GM12878 (cell line): ENCODE results near the gene SLCO4A1. TPM values are rescaled to one million over a fixed set of nuclear protein-coding genes. Genes with fewer than 3 reads are reported as not detected.

Experiments used
- BMI1 ChIP-seq: fragments of 450-650 bp; IDR thresholded peaks from 2 replicates; pipeline ENCODE4 v1.6.1; 2016; ENCODE audit warnings: mild to moderate bottlenecking, moderate library complexity, borderline replicate concordance
- ELK1 ChIP-seq: IDR thresholded peaks from 2 replicates; pipeline ENCODE4 v1.6.1; 2012; ENCODE audit warnings: low read depth, low read length, improper control_type of control experiment
- ESRRA ChIP-seq: IDR thresholded peaks from 2 replicates; pipeline ENCODE4 v1.6.1; 2012; ENCODE audit warnings: mild to moderate bottlenecking, low read length, improper control_type of control experiment
- IKZF1 ChIP-seq: fragments of 450-650 bp; conservative IDR thresholded peaks from 2 replicates; pipeline ENCODE4 v1.6.1; 2017; ENCODE audit warnings: antibody characterized with exemption, mild to moderate bottlenecking
- MYB ChIP-seq: fragments of 150-350 bp; IDR thresholded peaks from 2 replicates; pipeline ENCODE4 v1.6.1; 2014; ENCODE audit warnings: mild to moderate bottlenecking, low read depth, low read length, borderline replicate concordance
- POU2F2 ChIP-seq: IDR thresholded peaks from 3 replicates; pipeline ENCODE4 v1.6.1; 2011; ENCODE audit warnings: low read depth, mild to moderate bottlenecking, low read length, borderline replicate concordance
- ZBTB40 ChIP-seq: fragments of 450-650 bp; IDR thresholded peaks from 2 replicates; pipeline ENCODE4 v1.6.1; 2016; ENCODE audit warnings: mild to moderate bottlenecking, moderate library complexity, borderline replicate concordance
- polyA plus RNA-seq, 11 experiments: library from polyadenylated mRNA; depleted of rRNA in 4 of 11; unstranded in 6 of 11; stranded (reverse) in 5 of 11; fragments of >200 nt; fragmentation: Nextera tagmentation in 4 of 11; fragmentation: Illumina TruSeq in 1 of 11; extraction: Ambion mirVana in 4 of 11; extraction: Trizol in 1 of 11; gene quantifications; 1 replicate in 1 of 11; 2 replicates in 10 of 11; pipeline versions ENCODE4 v1.2.1 to v1.2.3, GENCODE V29; 2011 to 2016; ENCODE audit warnings: inconsistent platforms in 2 of 11, missing spikeins in 2 of 11, low read depth in 1 of 11
- total RNA-seq, 4 experiments: library from RNA; depleted of rRNA in 3 of 4; stranded (reverse); fragments of >200 nt in 3 of 4; fragmentation: Illumina TruSeq in 1 of 4; extraction: Trizol in 1 of 4; gene quantifications; 2 replicates each; pipeline versions ENCODE4 v1.2.1 to v1.2.3, GENCODE V29; 2013 to 2021

Gene SLCO4A1
- total and polyA plus RNA-seq, 10 of the 15 experiments (the other 5 are each of a cell fraction or from before 2014, with no cell fraction given) = 2.1 to 30.7 (median 12.0) TPM

GRCh38 chr20:62643521-62644043 is 1.3 kb downstream of the SLCO4A1 start (continued):
- no peak for TF ChIP-seq ZBTB40
- no peak for TF ChIP-seq IKZF1
- TF ChIP-seq ELK1 = no peak
- TF ChIP-seq MYB = no peak
- no peak for TF ChIP-seq BMI1
- TF ChIP-seq POU2F2 = no peak
- TF ChIP-seq ESRRA = no peak
